GM23248 (cell line): Measurements from ENCODE around the gene CHAF1A. TPM values are rescaled to one million over a fixed set of nuclear protein-coding genes. Genes with fewer than 3 reads are reported as not detected.

ENCODE experiments used
- DNase-seq: peaks from one replicate; pipeline ENCODE4 v3.0.0-alpha.2; 2015
- H2AFZ ChIP-seq: fragments of 200-600 bp; sonication (generic); 2 replicates; pipeline ENCODE4 v1.6.1; 2016; ENCODE audit warnings: antibody characterized with exemption
- H3F3A ChIP-seq: fragments of 200-600 bp; sonication (generic); 2 replicates; pipeline ENCODE4 v1.6.1; 2016; ENCODE audit warnings: mild to moderate bottlenecking, antibody characterized with exemption, mixed run types; ENCODE audit not compliant: insufficient read depth
- H3K27ac ChIP-seq: fragments of 200-600 bp; sonication (generic); 2 replicates; pipeline ENCODE4 v1.5.1; 2016; ENCODE audit warnings: mild to moderate bottlenecking
- H3K27me3 ChIP-seq: fragments of 200-600 bp; sonication (generic); replicated peaks from 2 replicates; pipeline ENCODE4 v1.6.1; 2016; ENCODE audit warnings: mild to moderate bottlenecking; ENCODE audit not compliant: insufficient read depth
- H3K36me3 ChIP-seq: fragments of 200-600 bp; sonication (generic); 2 replicates; pipeline ENCODE4 v1.6.1; 2016; ENCODE audit warnings: low read depth, mild to moderate bottlenecking
- H3K4me1 ChIP-seq: fragments of 200-600 bp; sonication (generic); 2 replicates; pipeline ENCODE4 v1.6.1; 2016; ENCODE audit warnings: mild to moderate bottlenecking; ENCODE audit not compliant: insufficient read depth
- H3K4me2 ChIP-seq: fragments of 200-600 bp; sonication (generic); one replicate; pipeline ENCODE4 v1.6.1; 2016; ENCODE audit warnings: mild to moderate bottlenecking; ENCODE audit not compliant: unreplicated experiment
- H3K4me3 ChIP-seq: fragments of 200-600 bp; sonication (generic); 2 replicates; pipeline ENCODE4 v1.5.1; 2016; ENCODE audit warnings: mild to moderate bottlenecking
- H3K79me2 ChIP-seq: fragments of 200-600 bp; sonication (generic); 2 replicates; pipeline ENCODE4 v1.6.1; 2016; ENCODE audit warnings: mild to moderate bottlenecking; ENCODE audit not compliant: insufficient read depth
- H3K9ac ChIP-seq: fragments of 200-600 bp; sonication (generic); 2 replicates; pipeline ENCODE4 v1.6.1; 2016; ENCODE audit warnings: mild to moderate bottlenecking
- H3K9me2 ChIP-seq: fragments of 200-600 bp; sonication (generic); 2 replicates; pipeline ENCODE4 v1.6.1; 2016; ENCODE audit warnings: mixed run types, mild to moderate bottlenecking, moderate library complexity; ENCODE audit not compliant: insufficient read depth
- H3K9me3 ChIP-seq: fragments of 200-600 bp; sonication (generic); one replicate; pipeline ENCODE4 v1.6.1; 2017; ENCODE audit warnings: low read depth
- H4K20me1 ChIP-seq: fragments of 200-600 bp; sonication (generic); 2 replicates; pipeline ENCODE4 v1.6.0; 2016; ENCODE audit not compliant: insufficient read depth
- EZH2 ChIP-seq: fragments of 200-600 bp; sonication (generic); IDR thresholded peaks from 2 replicates; pipeline ENCODE4 v1.6.1; 2018; ENCODE audit warnings: antibody characterized with exemption, mild to moderate bottlenecking; ENCODE audit not compliant: insufficient read depth, poor library complexity, severe bottlenecking
- EZH2phosphoT487 ChIP-seq: fragments of 200-600 bp; sonication (generic); IDR thresholded peaks from 2 replicates; pipeline ENCODE4 v1.6.1; 2018; ENCODE audit warnings: antibody characterized with exemption, moderate library complexity, mild to moderate bottlenecking, low read depth; ENCODE audit not compliant: insufficient read depth
- WGBS, 2 experiments: methylation state at CpG; one replicate each; pipeline ENCODE4 v1.1.6; 2015 to 2017; ENCODE audit warnings: low lambda C conversion rate in 2 of 2, low coverage in 1 of 2; ENCODE audit errors: missing lambda C conversion rate in 2 of 2; 5-methylcytosine and 5-hydroxymethylcytosine counted together
- in situ Hi-C: fragments of 300-500 bp; cut with MboI; formaldehyde crosslinking; loops from 2 replicates; pipeline ENCODE4 v1.15.0; 2020
- polyA plus RNA-seq: library from polyadenylated mRNA; unstranded; fragments of >200 nt; fragmentation: Nextera tagmentation; extraction: Ambion mirVana; gene quantifications from 2 replicates; pipeline ENCODE4 v1.2.1, GENCODE V29; 2016
- total RNA-seq: library from RNA; depleted of rRNA; stranded (reverse); fragments of >200 nt; shearing (Covaris generic); gene quantifications from 2 replicates; pipeline ENCODE4 v1.2.3, GENCODE V29; 2014

Gene CHAF1A
- total and polyA plus RNA-seq, 2 experiments from 2014 or later = 11.6 to 12.6 TPM

- Histone ChIP-seq H3K9ac (no peak overlapping the region), H3K4me3 (no peak overlapping the region), H4K20me1 (no peaks in the 10 kb centered on the region), H3K4me2 (no peak overlapping the region), H2AFZ (no peak overlapping the region), H3K27me3 (no peaks in the 10 kb centered on the region), H3K27ac (no peak overlapping the region), H3K9me3 (no peaks in the 10 kb centered on the region), H3F3A (peaks cover 3% of the 10 kb centered on the region; the same call in 1 of the 2 replicates), H3K79me2 (peaks cover 85% of the 10 kb centered on the region), H3K4me1 (peaks cover 27% of the 10 kb centered on the region), H3K36me3 (peaks cover 11% of the 10 kb centered on the region; the same call in 1 of the 2 replicates), H3K9me2 (no peaks in the 10 kb centered on the region)
- DNase-seq = no peak
- in situ Hi-C loops = no loop called here
- TF ChIP-seq EZH2 (no peak), EZH2phosphoT487 (no peak)
- 90 to 94% methylated on average over 16 to 19 of the region's 19 CpGs for WGBS, 2 experiments
Measured at GRCh38 chr19:4365791-4366665, 36.4 kb upstream of the CHAF1A start.

- Histone ChIP-seq H3K4me1 (peaks cover 35% of the 10 kb centered on the region), H2AFZ (no peak overlapping the region), H4K20me1 (no peaks in the 10 kb centered on the region), H3K27me3 (no peaks in the 10 kb centered on the region), H3K9me3 (no peaks in the 10 kb centered on the region), H3K9me2 (no peaks in the 10 kb centered on the region), H3K9ac (no peak overlapping the region), H3K4me3 (no peak overlapping the region), H3K79me2 (peaks cover 92% of the 10 kb centered on the region), H3F3A (peaks cover 10% of the 10 kb centered on the region; the same call in 1 of the 2 replicates), H3K36me3 (peaks cover 10% of the 10 kb centered on the region; the same call in 1 of the 2 replicates), H3K27ac (no peak overlapping the region), H3K4me2 (no peak overlapping the region)
- TF ChIP-seq EZH2 (no peak), EZH2phosphoT487 (no peak)
- DNase-seq = no peak
- in situ Hi-C loops = no loop called here
- 88 to 91% methylated on average over 13 to 14 of the region's 16 CpGs for WGBS, 2 experiments
Measured at GRCh38 chr19:4366666-4367335, 35.6 kb upstream of the CHAF1A start.

- WGBS, 2 experiments = 87 to 93% methylated on average over 9 to 10 of the region's 10 CpGs
- H3K9me2 ChIP-seq = no peaks in the 10 kb centered on the region
- peaks cover 97% of the 10 kb centered on the region for H3K79me2 ChIP-seq
- H3K9me3 ChIP-seq = no peaks in the 10 kb centered on the region
- peaks cover 10% of the 10 kb centered on the region; the same call in 1 of the 2 replicates for H3K36me3 ChIP-seq
- H3K4me2 ChIP-seq = no peak overlapping the region
- H3F3A ChIP-seq = peaks cover 16% of the 10 kb centered on the region
- H3K9ac ChIP-seq = no peak overlapping the region
- no peak overlapping the region for H3K27ac ChIP-seq
- H4K20me1 ChIP-seq = no peaks in the 10 kb centered on the region
- peaks cover 39% of the 10 kb centered on the region for H3K4me1 ChIP-seq
- in situ Hi-C loops = no loop called here
- H3K4me3 ChIP-seq = no peak overlapping the region
- no peak for TF ChIP-seq EZH2phosphoT487
- TF ChIP-seq EZH2 = no peak
- DNase-seq = no peak
- no peak overlapping the region for H2AFZ ChIP-seq
- no peaks in the 10 kb centered on the region for H3K27me3 ChIP-seq
Measured at GRCh38 chr19:4367336-4367723, 35.1 kb upstream of the CHAF1A start.

- Histone ChIP-seq H3K4me1 (peaks cover 43% of the 10 kb centered on the region), H3K79me2 (peaks cover 97% of the 10 kb centered on the region), H4K20me1 (no peaks in the 10 kb centered on the region), H3K4me3 (no peak overlapping the region), H3K36me3 (peaks cover 10% of the 10 kb centered on the region; the same call in 1 of the 2 replicates), H3F3A (peaks cover 20% of the 10 kb centered on the region), H3K9ac (no peak overlapping the region), H3K9me2 (no peaks in the 10 kb centered on the region), H3K27ac (0 out of 2 replicates have a peak overlapping the region, but pooled peaks have one; percentile 6), H3K27me3 (no peaks in the 10 kb centered on the region), H3K9me3 (no peaks in the 10 kb centered on the region), H2AFZ (no peak overlapping the region), H3K4me2 (peak overlapping the region; percentile 0)
- TF ChIP-seq EZH2phosphoT487 = no peak
- in situ Hi-C loops = no loop called here
- WGBS, 2 experiments = 67 to 70% methylated on average over 13 of the region's 13 CpGs
- no peak for DNase-seq
Measured at GRCh38 chr19:4367781-4368127, 34.7 kb upstream of the CHAF1A start.
